ENCODE results near the gene ZNF860. TPM values are rescaled to one million over a fixed set of nuclear protein-coding genes. Genes with fewer than 3 reads are reported as not detected.
"Not testable (repeated sequence)": the region's sequence is repeated elsewhere in the genome, so short reads cannot be mapped to it uniquely, and the experiment has no call there.

The ZNF860 gene
- total RNA-seq, 2 donors from 2014 or later: 1.0 to 2.6 TPM

DNA sequence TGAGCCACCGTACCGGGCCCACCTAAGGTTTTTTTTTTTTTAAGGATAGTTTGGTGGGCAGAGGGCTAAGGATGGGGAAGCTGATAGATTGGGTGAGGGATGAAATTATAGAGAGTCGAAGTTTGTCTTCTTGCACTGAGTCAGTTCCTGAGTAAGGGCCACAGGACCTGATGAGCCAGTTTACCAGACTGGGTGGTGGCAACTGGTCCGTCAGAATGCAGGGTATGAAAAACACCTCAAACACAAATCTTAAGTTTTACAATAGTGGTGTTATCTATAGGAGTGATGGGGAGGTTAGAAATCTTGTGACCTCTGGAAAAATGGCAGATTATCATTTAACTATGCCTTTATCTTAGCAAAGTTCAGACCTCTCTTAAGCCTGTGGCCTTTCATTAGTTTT, 2.8 kb downstream of the ZNF860 start:
- WGBS, 2 donors: 93 to 96% methylated on average over 4 of the region's 4 CpGs
- no peak for TF ChIP-seq POLR2A (IDR thresholded peaks at IDR 0.05)
- TF ChIP-seq, protein P1, sequence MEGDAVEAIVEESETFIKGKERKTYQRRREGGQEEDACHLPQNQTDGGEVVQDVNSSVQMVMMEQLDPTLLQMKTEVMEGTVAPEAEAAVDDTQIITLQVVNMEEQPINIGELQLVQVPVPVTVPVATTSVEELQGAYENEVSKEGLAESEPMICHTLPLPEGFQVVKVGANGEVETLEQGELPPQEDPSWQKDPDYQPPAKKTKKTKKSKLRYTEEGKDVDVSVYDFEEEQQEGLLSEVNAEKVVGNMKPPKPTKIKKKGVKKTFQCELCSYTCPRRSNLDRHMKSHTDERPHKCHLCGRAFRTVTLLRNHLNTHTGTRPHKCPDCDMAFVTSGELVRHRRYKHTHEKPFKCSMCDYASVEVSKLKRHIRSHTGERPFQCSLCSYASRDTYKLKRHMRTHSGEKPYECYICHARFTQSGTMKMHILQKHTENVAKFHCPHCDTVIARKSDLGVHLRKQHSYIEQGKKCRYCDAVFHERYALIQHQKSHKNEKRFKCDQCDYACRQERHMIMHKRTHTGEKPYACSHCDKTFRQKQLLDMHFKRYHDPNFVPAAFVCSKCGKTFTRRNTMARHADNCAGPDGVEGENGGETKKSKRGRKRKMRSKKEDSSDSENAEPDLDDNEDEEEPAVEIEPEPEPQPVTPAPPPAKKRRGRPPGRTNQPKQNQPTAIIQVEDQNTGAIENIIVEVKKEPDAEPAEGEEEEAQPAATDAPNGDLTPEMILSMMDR (IDR thresholded peaks at IDR 0.05): no peak
- no peaks in the 10 kb centered on the region for H3K27me3 ChIP-seq
- H3K4me1 ChIP-seq: peaks cover 15% of the 10 kb centered on the region
- no peak for DNase-seq
- no peak overlapping the region for H3K4me3 ChIP-seq
- ATAC-seq: no peak
- intact Hi-C loops (cut with DNase I): no loop called here
- no peaks in the 10 kb centered on the region for H3K36me3 ChIP-seq (replicated peaks in 1 of 2; ENCODE audit: insufficient read depth in 1 of 2, low read depth in 2 of 2)
- no peak overlapping the region for H3K27ac ChIP-seq
- H3K9me3 ChIP-seq: no peaks in the 10 kb centered on the region

DNA sequence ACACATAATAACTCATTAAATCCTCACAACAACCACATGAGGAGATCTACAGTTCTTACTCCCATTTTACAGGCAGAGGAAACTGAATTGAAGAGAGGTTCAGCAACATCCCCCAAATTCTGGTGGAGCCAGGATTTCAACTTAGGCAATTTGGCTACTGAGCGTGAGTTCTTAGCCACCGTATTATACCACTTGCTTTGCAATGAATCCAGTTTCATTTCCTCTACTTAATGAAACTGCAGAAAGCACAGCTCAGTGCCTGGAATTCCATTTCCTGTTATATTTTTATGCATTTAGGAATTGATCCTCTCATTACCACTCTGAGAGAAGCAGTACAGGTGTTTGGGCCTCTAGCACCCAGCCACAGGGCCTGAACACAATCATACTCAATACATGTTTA, 4.3 kb downstream of the ZNF860 start:
- no peaks in the 10 kb centered on the region for H3K27me3 ChIP-seq
- peaks cover 8% of the 10 kb centered on the region for H3K4me1 ChIP-seq
- DNase-seq (no peak), ATAC-seq (no peak)
- TF ChIP-seq, protein P1 (IDR thresholded peaks at IDR 0.05): no peak
- TF ChIP-seq POLR2A (IDR thresholded peaks at IDR 0.05): no peak
- H3K9me3 ChIP-seq: peaks cover 0 to 8% (median 0%) of the 10 kb centered on the region in 3 donors
- no peak overlapping the region for H3K27ac ChIP-seq
- no peak overlapping the region for H3K4me3 ChIP-seq
- WGBS, 2 donors: 76 to 85% methylated on average over 2 of the region's 2 CpGs
- no peaks in the 10 kb centered on the region for H3K36me3 ChIP-seq (replicated peaks in 1 of 2; ENCODE audit: insufficient read depth in 1 of 2, low read depth in 2 of 2)
- intact Hi-C loops (cut with DNase I): no loop called here

DNA sequence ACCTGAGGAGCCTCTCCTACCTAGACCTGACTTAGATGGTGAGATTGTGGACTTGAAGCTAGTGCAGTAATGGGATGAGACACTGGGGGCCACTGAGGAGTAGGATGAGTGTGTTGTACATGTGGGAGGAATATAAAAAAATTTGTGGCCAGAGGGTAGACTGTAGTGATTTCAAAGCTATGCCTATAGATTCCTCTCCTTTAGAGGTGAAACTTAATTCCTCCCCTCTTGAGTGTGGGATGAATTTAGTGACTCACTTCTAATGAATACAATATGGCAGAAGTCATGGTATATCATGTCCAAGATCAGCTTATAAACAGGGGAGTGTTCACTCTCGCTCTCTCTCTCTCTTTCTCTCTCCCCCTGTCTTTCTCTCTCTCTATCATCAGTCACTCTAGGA, 6.7 kb downstream of the ZNF860 start:
- intact Hi-C loops (cut with DNase I): no loop called here
- DNase-seq (no peak), ATAC-seq (no peak)
- WGBS, 2 donors: 69 to 95% methylated on average over 1 of the region's 1 CpG
- H3K4me3 ChIP-seq: no peak overlapping the region
- TF ChIP-seq, protein P1 (IDR thresholded peaks at IDR 0.05): no peak
- TF ChIP-seq POLR2A (IDR thresholded peaks at IDR 0.05): no peak
- H3K27ac ChIP-seq: no peak overlapping the region
- peaks cover 0 to 10% (median 0%) of the 10 kb centered on the region in 3 donors for H3K9me3 ChIP-seq
- no peaks in the 10 kb centered on the region for H3K27me3 ChIP-seq
- no peaks in the 10 kb centered on the region for H3K36me3 ChIP-seq (replicated peaks in 1 of 2; ENCODE audit: insufficient read depth in 1 of 2, low read depth in 2 of 2)
- H3K4me1 ChIP-seq: no peaks in the 10 kb centered on the region

DNA sequence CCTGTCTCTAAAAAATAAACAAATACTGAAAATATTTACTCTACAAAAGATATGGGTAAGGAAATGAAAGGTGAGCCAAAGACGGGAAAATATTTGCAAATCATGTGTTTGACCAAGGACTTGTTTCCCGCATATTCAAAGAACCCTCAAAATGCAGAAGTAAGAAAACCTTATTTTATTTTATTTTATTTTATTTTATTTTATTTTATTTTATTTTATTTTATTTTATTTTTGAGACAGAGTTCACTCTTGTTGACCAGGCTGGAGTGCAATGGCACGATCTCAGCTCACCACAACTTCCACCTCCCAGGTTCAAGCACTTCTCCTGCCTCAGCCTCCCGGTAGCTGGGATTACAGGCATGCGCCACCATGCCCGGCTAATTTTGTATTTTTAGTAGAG, 11.4 kb downstream of the ZNF860 start:
- 72 to 75% methylated on average over 6 of the region's 6 CpGs for WGBS, 2 donors
- H3K4me1 ChIP-seq; ATAC-seq; DNase-seq; H3K27ac ChIP-seq; H3K9me3 ChIP-seq; intact Hi-C loops (cut with DNase I); H3K36me3 ChIP-seq (replicated peaks in 1 of 2; ENCODE audit: insufficient read depth in 1 of 2, low read depth in 2 of 2); H3K27me3 ChIP-seq; H3K4me3 ChIP-seq: not testable (repeated sequence)

DNA sequence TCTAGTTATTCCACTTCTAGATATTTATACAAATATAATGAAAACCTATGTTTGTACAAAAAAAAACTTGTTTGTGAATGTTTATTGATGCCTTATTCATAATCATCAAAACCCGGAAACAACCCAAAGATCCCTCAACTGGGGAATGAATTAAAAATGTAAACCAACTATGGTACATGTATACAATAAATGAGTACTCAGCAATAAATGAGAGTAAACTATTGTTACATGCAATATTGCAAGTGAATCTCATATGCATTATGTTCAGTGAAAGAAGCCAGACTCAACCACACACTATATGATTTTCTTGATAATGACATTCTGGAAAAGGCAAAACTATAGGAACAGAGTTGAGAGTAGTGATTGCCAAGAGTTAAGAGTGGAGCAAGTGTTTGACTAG, 12.3 kb downstream of the ZNF860 start:
- DNase-seq (no peak), ATAC-seq (no peak)
- 94% methylated on average over 1 of the region's 1 CpG for WGBS, 2 donors
- intact Hi-C loops (cut with DNase I): no loop called here
- peaks cover 0 to 10% (median 0%) of the 10 kb centered on the region in 3 donors for H3K9me3 ChIP-seq
- H3K36me3 ChIP-seq (replicated peaks in 1 of 2; ENCODE audit: insufficient read depth in 1 of 2, low read depth in 2 of 2): no peaks in the 10 kb centered on the region
- H3K4me3 ChIP-seq: no peak overlapping the region
- no peak overlapping the region for H3K27ac ChIP-seq
- no peaks in the 10 kb centered on the region for H3K27me3 ChIP-seq
- no peak for TF ChIP-seq POLR2A (IDR thresholded peaks at IDR 0.05)
- TF ChIP-seq, protein P1 (IDR thresholded peaks at IDR 0.05): no peak
- no peaks in the 10 kb centered on the region for H3K4me1 ChIP-seq

DNA sequence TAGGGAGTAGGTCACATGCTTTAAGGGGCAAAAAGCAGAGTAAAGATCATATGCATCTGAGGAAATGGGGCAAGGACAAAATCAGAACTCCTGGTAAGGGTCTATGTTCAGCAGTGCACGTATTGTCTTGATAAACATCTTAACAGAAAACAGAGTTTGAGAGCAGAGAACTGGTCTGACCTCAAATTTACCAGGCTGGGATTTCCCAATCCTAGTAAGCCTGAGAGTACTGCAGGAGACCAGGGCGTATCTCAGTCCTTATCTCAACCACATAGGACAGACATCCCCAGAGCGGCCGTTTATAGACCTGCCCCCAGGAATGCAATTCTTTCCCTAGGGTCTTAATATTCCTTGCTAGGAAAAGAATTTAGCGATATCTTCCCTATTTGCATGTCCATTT, 13.5 kb downstream of the ZNF860 start:
- H3K9me3 ChIP-seq; intact Hi-C loops (cut with DNase I); ATAC-seq; H3K27ac ChIP-seq; H3K4me1 ChIP-seq; DNase-seq; H3K4me3 ChIP-seq; H3K36me3 ChIP-seq (replicated peaks in 1 of 2; ENCODE audit: insufficient read depth in 1 of 2, low read depth in 2 of 2); H3K27me3 ChIP-seq: not testable (repeated sequence)
- WGBS, 2 donors: 92 to 93% methylated on average over 5 of the region's 5 CpGs

All from body of pancreas (tissue), 4 donors.